ENCODE data around the gene DCTN2. TPM values are rescaled to one million over a fixed set of nuclear protein-coding genes. Genes with fewer than 3 reads are reported as not detected.

DCTN2 gene
- total and polyA plus RNA-seq, 4 experiments from 2014 or later, result 67.4 to 86.2 (median 70.0) TPM

- peaks cover 43% of the 10 kb centered on the region for H3K36me3 ChIP-seq (ENCODE audit: insufficient read depth, low read length)
- DNase-seq, result no peak
- H3K27me3 ChIP-seq (ENCODE audit: insufficient read depth, low read length), result no peaks in the 10 kb centered on the region
- Mint-ChIP-seq H3K27ac (peak overlapping the region in 4 of 7 donors; percentile 48 to 86 (median 68)), H3K4me1 (peaks cover 0 to 2% (median 0%) of the 10 kb centered on the region in 4 donors), H3K9me3 (no peaks in the 10 kb centered on the region), H3K36me3 (peaks cover 32 to 71% of the 10 kb centered on the region in 2 donors), H3K27me3 (no peaks in the 10 kb centered on the region), H3K4me3 (no peak overlapping the region)
- ChIA-PET CTCF (ENCODE audit: partially characterized antibody) (interaction anchor here (1.2 kb wide), 1 partner anchor 10 kb away, joined by 3 read pairs; no protein-coding TSS in a partner anchor), POLR2A (ENCODE audit: partially characterized antibody) (no interaction called here)
- no peaks in the 10 kb centered on the region for H3K4me1 ChIP-seq (ENCODE audit: insufficient read depth, low read length)
- no peak overlapping the region for H3K4me3 ChIP-seq (ENCODE audit: low read length in 2 of 2)
- no peaks in the 10 kb centered on the region for H3K9me3 ChIP-seq (ENCODE audit: control insufficient read depth in 1 of 2, low read length in 2 of 2)
- intact Hi-C loops (cut with micrococcal nuclease), result no loop called here
- no peak overlapping the region for H3K27ac ChIP-seq (ENCODE audit: low read depth, low read length)
These were observed 11.0 kb downstream of the DCTN2 start for GRCh38 chr12:57535764-57536596.

- DNase-seq, result no peak
- Mint-ChIP-seq H3K9me3 (no peaks in the 10 kb centered on the region), H3K27me3 (no peaks in the 10 kb centered on the region), H3K4me3 (no peak overlapping the region), H3K4me1 (no peaks in the 10 kb centered on the region), H3K36me3 (peaks cover 31 to 71% of the 10 kb centered on the region in 2 donors), H3K27ac (peak overlapping the region in 5 of 7 donors; percentile 0 to 86 (median 9))
- no peaks in the 10 kb centered on the region for H3K27me3 ChIP-seq (ENCODE audit: insufficient read depth, low read length)
- H3K4me3 ChIP-seq (ENCODE audit: low read length in 2 of 2), result no peak overlapping the region
- no peaks in the 10 kb centered on the region for H3K9me3 ChIP-seq (ENCODE audit: control insufficient read depth in 1 of 2, low read length in 2 of 2)
- CTCF ChIA-PET (ENCODE audit: partially characterized antibody), result interaction anchor here (1.0 to 1.2 kb wide), 2 partner anchors 11 to 50 kb away, joined by 3 read pairs; no protein-coding TSS in a partner anchor
- no peak overlapping the region for H3K27ac ChIP-seq (ENCODE audit: low read depth, low read length)
- POLR2A ChIA-PET (ENCODE audit: partially characterized antibody), result interaction anchor here (1.3 kb wide), 1 partner anchor 8 kb away, joined by 3 read pairs; no protein-coding TSS in a partner anchor
- peaks cover 52% of the 10 kb centered on the region for H3K36me3 ChIP-seq (ENCODE audit: insufficient read depth, low read length)
- H3K4me1 ChIP-seq (ENCODE audit: insufficient read depth, low read length), result no peaks in the 10 kb centered on the region
- intact Hi-C loops (cut with micrococcal nuclease), result no loop called here
These were observed 11.9 kb downstream of the DCTN2 start for GRCh38 chr12:57534991-57535543.

GRCh38 chr12:57534250-57534649 lies 12.7 kb downstream of the DCTN2 start:
- ChIA-PET POLR2A (ENCODE audit: partially characterized antibody) (interaction anchor here (0.9 to 1.3 kb wide), 2 partner anchors 9 to 14 kb away, joined by 3 read pairs; partner anchors contain the start of gene DDIT3), CTCF (ENCODE audit: partially characterized antibody) (interaction anchor here (1.0 kb wide), 1 partner anchor 51 kb away, joined by 3 read pairs; no protein-coding TSS in a partner anchor)
- Mint-ChIP-seq H3K9me3 (no peaks in the 10 kb centered on the region), H3K27ac (no peak overlapping the region), H3K36me3 (peaks cover 31 to 76% of the 10 kb centered on the region in 2 donors), H3K27me3 (no peaks in the 10 kb centered on the region), H3K4me3 (no peak overlapping the region), H3K4me1 (peaks cover 0 to 4% (median 0%) of the 10 kb centered on the region in 4 donors)
- no peak overlapping the region for H3K27ac ChIP-seq (ENCODE audit: low read depth, low read length)
- H3K9me3 ChIP-seq (ENCODE audit: control insufficient read depth in 1 of 2, low read length in 2 of 2), result no peaks in the 10 kb centered on the region
- intact Hi-C loops (cut with micrococcal nuclease), result no loop called here
- peaks cover 59% of the 10 kb centered on the region for H3K36me3 ChIP-seq (ENCODE audit: insufficient read depth, low read length)
- H3K4me3 ChIP-seq (ENCODE audit: low read length in 2 of 2), result no peak overlapping the region
- no peaks in the 10 kb centered on the region for H3K27me3 ChIP-seq (ENCODE audit: insufficient read depth, low read length)
- no peaks in the 10 kb centered on the region for H3K4me1 ChIP-seq (ENCODE audit: insufficient read depth, low read length)
- no peak for DNase-seq

- no peak overlapping the region for H3K27ac ChIP-seq (ENCODE audit: low read depth, low read length)
- intact Hi-C loops (cut with micrococcal nuclease), result no loop called here
- ChIA-PET POLR2A (ENCODE audit: partially characterized antibody) (interaction anchor here (1.4 to 2.4 kb wide), 2 partner anchors 10 to 13 kb away, joined by 9 to 11 read pairs; partner anchors contain the start of gene DDIT3), CTCF (ENCODE audit: partially characterized antibody) (interaction anchor here (1.6 kb wide), 1 partner anchor 74 kb away, joined by 3 read pairs; the partner anchor contains the start of gene GLI1)
- Mint-ChIP-seq H3K27ac (no peak overlapping the region), H3K4me3 (no peak overlapping the region), H3K27me3 (no peaks in the 10 kb centered on the region), H3K9me3 (no peaks in the 10 kb centered on the region), H3K36me3 (peaks cover 31 to 76% of the 10 kb centered on the region in 2 donors), H3K4me1 (peaks cover 0 to 4% (median 0%) of the 10 kb centered on the region in 4 donors)
- H3K27me3 ChIP-seq (ENCODE audit: insufficient read depth, low read length), result no peaks in the 10 kb centered on the region
- H3K36me3 ChIP-seq (ENCODE audit: insufficient read depth, low read length), result peaks cover 66% of the 10 kb centered on the region
- no peak for DNase-seq
- no peaks in the 10 kb centered on the region for H3K9me3 ChIP-seq (ENCODE audit: control insufficient read depth in 1 of 2, low read length in 2 of 2)
- H3K4me3 ChIP-seq (ENCODE audit: low read length in 2 of 2), result no peak overlapping the region
- H3K4me1 ChIP-seq (ENCODE audit: insufficient read depth, low read length), result no peaks in the 10 kb centered on the region
These were observed 13.9 kb downstream of the DCTN2 start for GRCh38 chr12:57533108-57533507.

DNA sequence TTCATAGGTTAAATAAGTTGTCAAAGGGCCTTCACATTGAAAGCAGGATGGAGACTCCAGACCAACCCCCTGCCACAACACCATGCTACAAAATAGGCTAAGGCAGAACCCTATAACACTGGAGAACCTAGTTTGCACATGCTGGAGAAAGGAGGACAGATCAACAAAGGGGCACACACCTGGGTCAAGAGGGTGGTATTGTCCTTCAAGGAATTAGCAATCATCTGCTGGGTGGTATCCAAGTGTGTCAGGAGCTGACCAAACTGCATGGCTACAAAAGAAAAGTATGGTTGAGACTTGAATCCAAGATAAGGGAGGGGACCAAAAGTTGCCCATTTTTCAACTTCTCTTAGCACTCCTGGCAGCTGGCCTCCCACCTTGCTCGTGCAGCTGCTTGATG lies 15.2 kb downstream of the DCTN2 start:
- H3K4me1 Mint-ChIP-seq, result peaks cover 0 to 4% (median 0%) of the 10 kb centered on the region in 4 donors
- no peak for DNase-seq
- H3K9me3 Mint-ChIP-seq, result no peaks in the 10 kb centered on the region
- Histone ChIP-seq H3K27me3 (ENCODE audit: insufficient read depth, low read length) (no peaks in the 10 kb centered on the region), H3K9me3 (ENCODE audit: control insufficient read depth in 1 of 2, low read length in 2 of 2) (no peaks in the 10 kb centered on the region), H3K4me3 (ENCODE audit: low read length in 2 of 2) (no peak overlapping the region), H3K36me3 (ENCODE audit: insufficient read depth, low read length) (peaks cover 74% of the 10 kb centered on the region), H3K4me1 (ENCODE audit: insufficient read depth, low read length) (no peaks in the 10 kb centered on the region), H3K27ac (ENCODE audit: low read depth, low read length) (no peak overlapping the region)
- H3K27me3 Mint-ChIP-seq, result no peaks in the 10 kb centered on the region
- POLR2A ChIA-PET (ENCODE audit: partially characterized antibody), result interaction anchor here (1.4 to 2.4 kb wide), 2 partner anchors 8 to 12 kb away, joined by 9 to 11 read pairs; partner anchors contain the start of gene DDIT3
- peak overlapping the region in 3 of 7 donors; percentile 19 to 62 (median 30) for H3K27ac Mint-ChIP-seq
- intact Hi-C loops (cut with micrococcal nuclease), result no loop called here
- CTCF ChIA-PET (ENCODE audit: partially characterized antibody), result interaction anchor here (1.6 kb wide), 1 partner anchor 73 kb away, joined by 3 read pairs; the partner anchor contains the start of gene GLI1
- H3K4me3 Mint-ChIP-seq, result no peak overlapping the region
- peaks cover 27 to 76% of the 10 kb centered on the region in 2 donors for H3K36me3 Mint-ChIP-seq

GRCh38 chr12:57530396-57531142 lies 16.4 kb downstream of the DCTN2 start:
- Mint-ChIP-seq H3K4me3 (no peak overlapping the region), H3K27me3 (no peaks in the 10 kb centered on the region), H3K4me1 (peaks cover 0 to 4% (median 0%) of the 10 kb centered on the region in 4 donors), H3K27ac (no peak overlapping the region), H3K36me3 (peaks cover 25 to 76% of the 10 kb centered on the region in 2 donors), H3K9me3 (no peaks in the 10 kb centered on the region)
- intact Hi-C loops (cut with micrococcal nuclease), result no loop called here
- Histone ChIP-seq H3K4me3 (ENCODE audit: low read length in 2 of 2) (no peak overlapping the region), H3K9me3 (ENCODE audit: control insufficient read depth in 1 of 2, low read length in 2 of 2) (no peaks in the 10 kb centered on the region), H3K4me1 (ENCODE audit: insufficient read depth, low read length) (peaks cover under 1% of the 10 kb centered on the region), H3K27me3 (ENCODE audit: insufficient read depth, low read length) (no peaks in the 10 kb centered on the region), H3K36me3 (ENCODE audit: insufficient read depth, low read length) (peaks cover 74% of the 10 kb centered on the region), H3K27ac (ENCODE audit: low read depth, low read length) (no peak overlapping the region)
- ChIA-PET POLR2A (ENCODE audit: partially characterized antibody) (interaction anchor here (0.9 to 1.0 kb wide), 3 partner anchors 9 to 17 kb away, joined by 4 read pairs; no protein-coding TSS in a partner anchor), CTCF (ENCODE audit: partially characterized antibody) (interaction anchor here (0.9 to 1.6 kb wide), 2 partner anchors 10 to 69 kb away, joined by 4 read pairs; no protein-coding TSS in a partner anchor)
- no peak for DNase-seq

Data from CD4-positive, alpha-beta memory T cell (primary cell).